GM18951 (cell line): ENCODE results near the gene TRIP10.

Experiments used
- POLR2A ChIP-seq: IDR thresholded peaks from 4 replicates; pipeline ENCODE4 v1.6.1; 2011; ENCODE audit warnings: mild to moderate bottlenecking; ENCODE audit not compliant: insufficient read length, insufficient read depth; ENCODE audit errors: extremely low read depth
- in situ Hi-C: fragments of 300-500 bp; cut with MboI; formaldehyde crosslinking; loops from one replicate; pipeline ENCODE4 v1.12.0; 2022; ENCODE audit warnings: low sequenced_read_pairs, mixed read lengths, inconsistent platforms; ENCODE audit not compliant: unreplicated experiment

The TRIP10 gene

GRCh38 chr19:6800991-6801484 is 61.6 kb downstream of the TRIP10 start:
- in situ Hi-C loops: no loop called here
- TF ChIP-seq POLR2A: no peak
